HepG2 (cell line): ENCODE measurements around the gene KANK3. TPM values are rescaled to one million over a fixed set of nuclear protein-coding genes. Genes with fewer than 3 reads are reported as not detected.

ENCODE experiments used
- AGO2 ChIP-seq: fragments of 200-400 bp; formaldehyde crosslinking; optimal IDR thresholded peaks from 2 replicates; pipeline ENCODE3; 2017; ENCODE audit warnings: mild to moderate bottlenecking, low read depth, low read length, moderate library complexity
- ARID2 ChIP-seq: sonication (generic); formaldehyde crosslinking; IDR thresholded peaks from 2 replicates; pipeline ENCODE4 v1.8.1; 2022; ENCODE audit warnings: mild to moderate bottlenecking, missing genetic modification reagents, borderline replicate concordance
- ARNT2 ChIP-seq: sonication (generic); formaldehyde crosslinking; IDR thresholded peaks from 2 replicates; pipeline ENCODE4 v1.8.0; 2022; ENCODE audit warnings: mild to moderate bottlenecking, low read depth, missing genetic modification reagents, moderate library complexity
- ATF7-NPFF ChIP-seq: sonication (generic); formaldehyde crosslinking; IDR thresholded peaks from 2 replicates; pipeline ENCODE4 v1.8.1; 2023; ENCODE audit warnings: mild to moderate bottlenecking, low read depth, missing genetic modification reagents, moderate library complexity
- ATRX ChIP-seq: sonication (generic); formaldehyde crosslinking; IDR thresholded peaks from 2 replicates; pipeline ENCODE4 v1.4.0; 2020; ENCODE audit warnings: missing genetic modification reagents, borderline replicate concordance
- CHD2 ChIP-seq: IDR thresholded peaks from 2 replicates; pipeline ENCODE4 v1.6.1; 2011; ENCODE audit warnings: low read depth, low read length, improper control_type of control experiment
- DDIT3 ChIP-seq: sonication (generic); formaldehyde crosslinking; IDR thresholded peaks from 2 replicates; pipeline ENCODE4 v1.4.0; 2020; ENCODE audit warnings: mild to moderate bottlenecking, missing genetic modification reagents
- DNMT1 ChIP-seq: sonication (generic); formaldehyde crosslinking; IDR thresholded peaks from 2 replicates; pipeline ENCODE4 v1.5.1; 2020; ENCODE audit warnings: mild to moderate bottlenecking, missing genetic modification reagents
- KDM3A ChIP-seq: IDR thresholded peaks from 2 replicates; pipeline ENCODE4 v1.6.1; 2018; ENCODE audit warnings: low read depth, missing compliant biosample characterization
- MZF1 ChIP-seq: sonication (generic); formaldehyde crosslinking; IDR thresholded peaks from 2 replicates; pipeline ENCODE4 v1.8.1; 2023; ENCODE audit warnings: mild to moderate bottlenecking, missing genetic modification reagents, borderline replicate concordance
- NCOR1 ChIP-seq: fragments of 200-600 bp; sonication (generic); IDR thresholded peaks from 2 replicates; pipeline ENCODE4 v1.7.0; 2017; ENCODE audit warnings: antibody characterized with exemption, low read length, borderline replicate concordance
- RNF2 ChIP-seq: fragments of 450-650 bp; conservative IDR thresholded peaks from 2 replicates; pipeline ENCODE4 v1.6.1; 2016; ENCODE audit warnings: low read depth
- SP140L ChIP-seq: sonication (generic); formaldehyde crosslinking; IDR thresholded peaks from 2 replicates; pipeline ENCODE4 v1.4.0; 2020; ENCODE audit warnings: missing genetic modification reagents, borderline replicate concordance
- TRIM22 ChIP-seq: fragments of 450-650 bp; IDR thresholded peaks from 2 replicates; pipeline ENCODE4 v1.6.1; 2017
- ZBTB3 ChIP-seq: sonication (generic); formaldehyde crosslinking; IDR thresholded peaks from 2 replicates; pipeline ENCODE4 v1.4.0; 2020; ENCODE audit warnings: low read depth, mild to moderate bottlenecking, moderate library complexity, missing genetic modification reagents, borderline replicate concordance
- ZBTB38 ChIP-seq: sonication (generic); formaldehyde crosslinking; IDR thresholded peaks from 2 replicates; pipeline ENCODE4 v1.5.1; 2020; ENCODE audit warnings: mild to moderate bottlenecking, missing genetic modification reagents
- ZKSCAN5 ChIP-seq: sonication (generic); formaldehyde crosslinking; IDR thresholded peaks from 2 replicates; pipeline ENCODE4 v1.5.1; 2020; ENCODE audit warnings: mild to moderate bottlenecking, missing genetic modification reagents
- ZNF18 ChIP-seq: sonication (generic); formaldehyde crosslinking; IDR thresholded peaks from 2 replicates; pipeline ENCODE4 v1.8.0; 2022; ENCODE audit warnings: mild to moderate bottlenecking, missing genetic modification reagents; ENCODE audit not compliant: insufficient replicate concordance
- ZNF335 ChIP-seq: sonication (generic); formaldehyde crosslinking; IDR thresholded peaks from 2 replicates; pipeline ENCODE4 v1.4.0; 2020; ENCODE audit warnings: missing genetic modification reagents
- ZNF510 ChIP-seq: sonication (generic); formaldehyde crosslinking; IDR thresholded peaks from 2 replicates; pipeline ENCODE4 v1.4.0; 2020; ENCODE audit warnings: low read depth, mild to moderate bottlenecking, missing genetic modification reagents
- ZNF530 ChIP-seq: sonication (generic); formaldehyde crosslinking; IDR thresholded peaks from 2 replicates; pipeline ENCODE4 v1.5.0; 2020; ENCODE audit warnings: low read depth, mild to moderate bottlenecking, missing genetic modification reagents
- ZNF609 ChIP-seq: sonication (generic); formaldehyde crosslinking; IDR thresholded peaks from 2 replicates; pipeline ENCODE4 v1.4.0; 2020; ENCODE audit warnings: mild to moderate bottlenecking, missing genetic modification reagents, borderline replicate concordance
- ZNF737 ChIP-seq: sonication (generic); formaldehyde crosslinking; IDR thresholded peaks from 2 replicates; pipeline ENCODE4 v1.5.0; 2020; ENCODE audit warnings: missing genetic modification reagents, mild to moderate bottlenecking, borderline replicate concordance
- polyA plus RNA-seq, 8 experiments: library from polyadenylated mRNA; depleted of rRNA in 3 of 8; stranded (reverse) in 7 of 8; unstranded in 1 of 8; fragments of >200 nt; fragmentation: Illumina TruSeq in 4 of 8; extraction: Trizol in 4 of 8; gene quantifications; 2 replicates each; pipeline versions ENCODE4 v1.2.1 to v1.2.3, GENCODE V29; 2011 to 2016; ENCODE audit warnings: low read depth in 4 of 8, missing spikeins in 1 of 8, mixed read lengths in 1 of 8; ENCODE audit not compliant: insufficient read depth in 1 of 8
- total RNA-seq, 5 experiments: library from RNA; depleted of rRNA; stranded (reverse); fragments of >200 nt; fragmentation: Illumina TruSeq; extraction: Trizol; gene quantifications; 2 replicates each; pipeline ENCODE4 v1.2.3, GENCODE V29; 2016; ENCODE audit warnings: low read depth in 1 of 5

KANK3 gene
- total and polyA plus RNA-seq, 2 of the 13 experiments (the other 11 are each of a cell fraction or from before 2014, with no cell fraction given), result 0.15 to 0.20 TPM

- no peak for TF ChIP-seq DNMT1 (CRISPR knock-in tag)
- no peak for TF ChIP-seq ZBTB3 (CRISPR knock-in tag)
- no peak for TF ChIP-seq ZKSCAN5 (CRISPR knock-in tag)
- no peak for TF ChIP-seq ZNF609 (CRISPR knock-in tag)
- no peak for TF ChIP-seq ZNF530 (CRISPR knock-in tag)
- no peak for TF ChIP-seq RNF2
- peak; percentile 57; the same call in 1 of the 2 replicates for TF ChIP-seq ZNF335 (CRISPR knock-in tag)
- TF ChIP-seq ATRX (CRISPR knock-in tag), result no peak
- TF ChIP-seq ZNF737 (CRISPR knock-in tag), result no peak
- peak; percentile 42; the same call in 1 of the 2 replicates for TF ChIP-seq ARNT2 (CRISPR knock-in tag)
- no peak for TF ChIP-seq TRIM22
- no peak for TF ChIP-seq ZNF18 (CRISPR knock-in tag)
- TF ChIP-seq SP140L, result no peak
- TF ChIP-seq ZBTB38 (CRISPR knock-in tag), result no peak; the same call in 1 of the 2 replicates
- TF ChIP-seq CHD2, result no peak
- TF ChIP-seq AGO2, result peak; percentile 92
- no peak for TF ChIP-seq ATF7-NPFF (CRISPR knock-in tag)
- TF ChIP-seq NCOR1, result no peak
- no peak for TF ChIP-seq ZNF510
- TF ChIP-seq MZF1, result no peak
- TF ChIP-seq KDM3A (CRISPR knock-in tag), result no peak
- no peak for TF ChIP-seq ARID2 (CRISPR knock-in tag)
- TF ChIP-seq DDIT3 (CRISPR knock-in tag), result no peak
Observed at GRCh38 chr19:8389891-8390616, 47.0 kb upstream of the KANK3 start, which contains the start of gene RAB11B (continued).
